GM13977 (cell line): Measurements from ENCODE around the gene TTK.
A peak's percentile ranks its signal among the peaks of the same experiment; 100 is the strongest.

Experiments
- DNase-seq: peaks from one replicate; pipeline ENCODE4 v3.0.0; 2012; ENCODE audit warnings: low spot score
- CTCF ChIP-seq: IDR thresholded peaks from 2 replicates; pipeline ENCODE4 v1.5.1; 2012; ENCODE audit warnings: mild to moderate bottlenecking, control low read depth; ENCODE audit not compliant: insufficient read depth; ENCODE audit errors: extremely low read depth, missing control alignments
- in situ Hi-C: fragments of 300-500 bp; cut with MboI; formaldehyde crosslinking; loops from one replicate; pipeline ENCODE4 v1.12.0; 2022; ENCODE audit warnings: low sequenced_read_pairs, low pct_unique_long_range_greater_than_20kb, mixed read lengths, inconsistent platforms; ENCODE audit not compliant: unreplicated experiment

The TTK gene

GRCh38 chr6:79997728-79998127, 6.7 kb upstream of the TTK start:
- no peak for TF ChIP-seq CTCF
- in situ Hi-C loops: no loop called here

DNA sequence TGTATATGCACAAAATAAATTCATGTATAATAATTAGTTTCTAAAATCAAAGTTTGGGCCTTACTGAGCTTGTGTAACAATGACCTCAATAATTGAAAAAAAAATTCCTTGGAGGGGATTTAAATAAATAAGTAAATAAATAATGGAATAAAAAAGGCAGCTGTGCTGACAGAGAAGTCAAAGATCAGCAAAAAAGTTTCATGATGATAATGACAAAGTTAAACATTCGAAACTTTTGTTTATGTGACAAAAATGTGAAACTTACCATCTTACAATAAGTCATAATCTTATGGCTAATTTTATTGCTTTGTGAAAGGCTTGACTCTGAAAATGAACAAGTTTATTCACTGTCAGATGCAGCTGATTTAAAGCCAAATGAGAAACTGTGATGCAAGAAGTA, 3.1 kb upstream of the TTK start:
- TF ChIP-seq CTCF: no peak
- DNase-seq: no peak
- in situ Hi-C loops: no loop called here

More at GRCh38 chr6:79997728-79998127, 6.7 kb upstream of the TTK start:
- no peak for DNase-seq

GRCh38 chr6:80003826-80004172, 650 bp upstream of the TTK start:
- peak; percentile 2 for DNase-seq
- in situ Hi-C loops: no loop called here

DNA sequence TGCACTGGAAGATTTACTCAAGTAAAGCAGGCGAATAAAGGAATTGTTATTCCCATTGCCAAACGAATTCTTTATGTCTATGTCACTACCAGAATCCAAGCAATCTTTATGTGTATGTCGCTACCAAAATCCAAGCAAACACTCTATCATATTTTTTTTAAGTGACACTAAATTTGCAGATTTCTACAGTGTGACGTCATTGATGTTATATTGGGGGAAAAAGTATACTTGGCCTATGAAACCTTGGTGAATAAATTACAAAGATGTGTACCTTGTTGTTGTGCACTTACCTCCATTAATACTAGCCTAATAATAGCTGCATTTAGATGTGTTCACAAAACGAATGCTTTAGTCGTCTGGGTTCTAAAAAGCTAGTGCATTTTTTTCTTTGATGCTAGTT, 957 bp downstream of the TTK start:
- no peak for DNase-seq
- in situ Hi-C loops: no loop called here
- TF ChIP-seq CTCF: no peak

More at GRCh38 chr6:80003826-80004172, 650 bp upstream of the TTK start:
- no peak for TF ChIP-seq CTCF

GRCh38 chr6:80006541-80006940, 2.1 kb downstream of the TTK start:
- in situ Hi-C loops: no loop called here
- DNase-seq: no peak
- no peak for TF ChIP-seq CTCF

- TF ChIP-seq CTCF: no peak
- in situ Hi-C loops: no loop called here
- DNase-seq: no peak
Observed at GRCh38 chr6:80009531-80009930, 5.1 kb downstream of the TTK start.

GRCh38 chr6:80010288-80010687, 5.8 kb downstream of the TTK start:
- TF ChIP-seq CTCF: no peak
- no peak for DNase-seq
- in situ Hi-C loops: no loop called here
